NCI-H748 (cell line): Measurements from ENCODE around the gene MANF.

ENCODE experiments used
- DNase-seq: peaks from one replicate; lab custom pipeline; 2025; ENCODE audit not compliant: unreplicated experiment; lab: John Stamatoyannopoulos, UW

MANF gene

GRCh38 chr3:51388286-51389029, 3.4 kb downstream of the MANF start:
- peak; percentile 29 for DNase-seq

- DNase-seq: peak; percentile 51
Measured at GRCh38 chr3:51389423-51390183, 4.5 kb downstream of the MANF start.

GRCh38 chr3:51390246-51391074, 5.4 kb downstream of the MANF start:
- peak; percentile 34 for DNase-seq

GRCh38 chr3:51391075-51391565, 6.0 kb downstream of the MANF start, which contains the start of gene RBM15B:
Gene RBM15B (plus strand): TSS chr3:51391285. CDS start chr3:51391400, 115 bp downstream.
- DNase-seq: peak; percentile 94

- peak; percentile 30 for DNase-seq
Measured at GRCh38 chr3:51391566-51392354, 6.7 kb downstream of the MANF start.

GRCh38 chr3:51392355-51393133, 7.5 kb downstream of the MANF start:
- DNase-seq: no peak

GRCh38 chr3:51393134-51393495, 8.0 kb downstream of the MANF start:
- no peak for DNase-seq

GRCh38 chr3:51393564-51393963, 8.5 kb downstream of the MANF start:
- no peak for DNase-seq

- no peak for DNase-seq
Measured at GRCh38 chr3:51394541-51394940, 9.4 kb downstream of the MANF start.

GRCh38 chr3:51395493-51396213, 10.6 kb downstream of the MANF start:
- DNase-seq: no peak

- no peak for DNase-seq
Measured at GRCh38 chr3:51396401-51396800, 11.3 kb downstream of the MANF start.

- no peak for DNase-seq
Measured at GRCh38 chr3:51397392-51397791, 12.3 kb downstream of the MANF start.

GRCh38 chr3:51398595-51399310, 13.7 kb downstream of the MANF start:
- DNase-seq: no peak

GRCh38 chr3:51400166-51400565, 15.1 kb downstream of the MANF start:
- DNase-seq: no peak

GRCh38 chr3:51401735-51402134, 16.6 kb downstream of the MANF start:
- DNase-seq: no peak

GRCh38 chr3:51403675-51404074, 18.6 kb downstream of the MANF start:
- DNase-seq: no peak

GRCh38 chr3:51408021-51408420, 22.9 kb downstream of the MANF start:
- no peak for DNase-seq

- DNase-seq: no peak
Measured at GRCh38 chr3:51408813-51409212, 23.7 kb downstream of the MANF start.
